Mesendoderm (in vitro differentiated cells): ENCODE results near the gene IMMP2L.

Source experiments
- DNase-seq: peaks from one replicate; pipeline ENCODE4 v3.0.0; 2013
- H2AK5ac ChIP-seq: 2 replicates; pipeline ENCODE4 v1.6.1; 2013; ENCODE audit warnings: low read length, inconsistent platforms
- H2BK120ac ChIP-seq: 2 replicates; pipeline ENCODE4 v1.6.1; 2013; ENCODE audit warnings: low read depth, mild to moderate bottlenecking, low read length, moderate library complexity, mixed read lengths
- H2BK15ac ChIP-seq: replicated peaks from 2 replicates; pipeline ENCODE4 v1.6.1; 2013; ENCODE audit warnings: low read depth, mild to moderate bottlenecking, moderate library complexity
- H2BK5ac ChIP-seq: 2 replicates; pipeline ENCODE4 v1.6.1; 2013; ENCODE audit warnings: low read length, inconsistent platforms
- H3K18ac ChIP-seq: 2 replicates; pipeline ENCODE4 v1.6.1; 2013; ENCODE audit warnings: mild to moderate bottlenecking, low read length, mixed read lengths
- H3K23ac ChIP-seq: one replicate; pipeline ENCODE4 v1.6.1; 2013; ENCODE audit warnings: low read length
- H3K27ac ChIP-seq: 2 replicates; pipeline ENCODE4 v1.5.1; 2013; ENCODE audit warnings: low read depth, mild to moderate bottlenecking, inconsistent platforms, low read length, moderate library complexity
- H3K27me3 ChIP-seq: 2 replicates; pipeline ENCODE4 v1.6.1; 2013; ENCODE audit warnings: low read length, control low read depth, mild to moderate bottlenecking, inconsistent platforms; ENCODE audit not compliant: insufficient read depth, poor library complexity
- H3K36me3 ChIP-seq: 2 replicates; pipeline ENCODE4 v1.6.1; 2013; ENCODE audit warnings: low read length, inconsistent platforms; ENCODE audit not compliant: control insufficient read depth, insufficient read depth
- H3K4ac ChIP-seq: one replicate; pipeline ENCODE4 v1.6.1; 2013; ENCODE audit warnings: low read depth, mild to moderate bottlenecking, low read length, moderate library complexity
- H3K4me1 ChIP-seq: 2 replicates; pipeline ENCODE4 v1.6.1; 2013; ENCODE audit warnings: low read depth, low read length, inconsistent platforms; ENCODE audit not compliant: control insufficient read depth
- H3K4me2 ChIP-seq: 2 replicates; pipeline ENCODE4 v1.6.1; 2013; ENCODE audit warnings: low read length
- H3K4me3 ChIP-seq: 2 replicates; pipeline ENCODE4 v1.5.1; 2013; ENCODE audit warnings: mild to moderate bottlenecking, low read length
- H3K56ac ChIP-seq: one replicate; pipeline ENCODE4 v1.6.1; 2013; ENCODE audit warnings: low read length
- H3K79me1 ChIP-seq: 2 replicates; pipeline ENCODE4 v1.6.1; 2013; ENCODE audit warnings: low read length, inconsistent platforms
- H3K79me2 ChIP-seq: 2 replicates; pipeline ENCODE4 v1.6.1; 2013; ENCODE audit warnings: mild to moderate bottlenecking, low read length; ENCODE audit not compliant: control insufficient read depth, insufficient read depth
- H3K9ac ChIP-seq: 2 replicates; pipeline ENCODE4 v1.6.1; 2013; ENCODE audit warnings: low read length, inconsistent platforms
- H4K5ac ChIP-seq: one replicate; pipeline ENCODE4 v1.6.1; 2013; ENCODE audit warnings: low read length
- H4K8ac ChIP-seq: one replicate; pipeline ENCODE4 v1.6.1; 2013; ENCODE audit warnings: low read depth, mild to moderate bottlenecking, control low read depth, low read length, moderate library complexity
- WGBS: extraction: QIAGEN DNeasy Blood & Tissue Kit; methylation state at CpG from one replicate; pipeline ENCODE4 v1.1.7; 2013; ENCODE audit warnings: low lambda C conversion rate, missing lambda C conversion rate; ENCODE audit not compliant: insufficient coverage; ENCODE audit errors: extremely low coverage; 5-methylcytosine and 5-hydroxymethylcytosine counted together

IMMP2L gene

GRCh38 chr7:111009526-111010040 is 552.7 kb downstream of the IMMP2L start:
- Histone ChIP-seq H2BK120ac (no peak overlapping the region), H3K27me3 (no peaks in the 10 kb centered on the region)
- WGBS, result no CpG with 5 or more reads among the region's 1 CpG

GRCh38 chr7:111006691-111007090 is 555.6 kb downstream of the IMMP2L start:
- Histone ChIP-seq H3K9ac (no peak overlapping the region), H3K79me1 (no peaks in the 10 kb centered on the region), H4K8ac (no peak overlapping the region), H2AK5ac (no peak overlapping the region), H3K4me2 (no peak overlapping the region), H3K56ac (no peak overlapping the region), H4K5ac (no peak overlapping the region), H3K27me3 (no peaks in the 10 kb centered on the region), H2BK5ac (no peak overlapping the region), H3K4me3 (no peak overlapping the region), H3K27ac (no peak overlapping the region), H3K18ac (no peak overlapping the region), H3K4me1 (no peaks in the 10 kb centered on the region), H2BK15ac (no peak overlapping the region), H3K36me3 (no peaks in the 10 kb centered on the region), H2BK120ac (no peak overlapping the region), H3K23ac (no peak overlapping the region), H3K4ac (no peak overlapping the region), H3K79me2 (no peaks in the 10 kb centered on the region)
- no peak for DNase-seq
- WGBS, result no CpG with 5 or more reads among the region's 2 CpGs

More at GRCh38 chr7:111009526-111010040, 552.7 kb downstream of the IMMP2L start:
- Histone ChIP-seq H2BK5ac (no peak overlapping the region), H3K56ac (no peak overlapping the region), H3K18ac (no peak overlapping the region), H3K9ac (no peak overlapping the region), H3K4ac (no peak overlapping the region), H3K36me3 (no peaks in the 10 kb centered on the region), H4K8ac (no peak overlapping the region), H2BK15ac (no peak overlapping the region), H3K79me1 (no peaks in the 10 kb centered on the region), H3K27ac (no peak overlapping the region), H3K79me2 (no peaks in the 10 kb centered on the region), H4K5ac (no peak overlapping the region), H3K23ac (no peak overlapping the region), H3K4me1 (no peaks in the 10 kb centered on the region), H2AK5ac (no peak overlapping the region), H3K4me3 (no peak overlapping the region), H3K4me2 (no peak overlapping the region)
- no peak for DNase-seq

- no peak for DNase-seq
- Histone ChIP-seq H2BK15ac (no peak overlapping the region), H4K5ac (no peak overlapping the region), H3K27ac (no peak overlapping the region), H3K4ac (no peak overlapping the region), H3K4me3 (no peak overlapping the region), H4K8ac (no peak overlapping the region), H3K4me2 (no peak overlapping the region), H2AK5ac (no peak overlapping the region), H3K36me3 (no peaks in the 10 kb centered on the region), H3K9ac (no peak overlapping the region), H2BK120ac (no peak overlapping the region), H3K79me2 (no peaks in the 10 kb centered on the region), H3K4me1 (no peaks in the 10 kb centered on the region), H2BK5ac (no peak overlapping the region), H3K23ac (no peak overlapping the region), H3K27me3 (no peaks in the 10 kb centered on the region), H3K79me1 (no peaks in the 10 kb centered on the region), H3K56ac (no peak overlapping the region), H3K18ac (no peak overlapping the region)
- WGBS, result no CpG with 5 or more reads among the region's 3 CpGs
Observed at GRCh38 chr7:111006040-111006439, 556.3 kb downstream of the IMMP2L start.

- H3K27me3 ChIP-seq, result no peaks in the 10 kb centered on the region
- no peak overlapping the region for H3K9ac ChIP-seq
- WGBS, result no CpG with 5 or more reads among the region's 1 CpG
- no peak overlapping the region for H4K5ac ChIP-seq
- H2BK120ac ChIP-seq, result no peak overlapping the region
- no peaks in the 10 kb centered on the region for H3K79me2 ChIP-seq
- no peak for DNase-seq
- no peak overlapping the region for H3K27ac ChIP-seq
- no peak overlapping the region for H3K4me2 ChIP-seq
- no peak overlapping the region for H3K4ac ChIP-seq
- no peak overlapping the region for H2BK5ac ChIP-seq
- H3K79me1 ChIP-seq, result no peaks in the 10 kb centered on the region
- no peak overlapping the region for H4K8ac ChIP-seq
- H3K4me3 ChIP-seq, result no peak overlapping the region
- H2BK15ac ChIP-seq, result no peak overlapping the region
- H3K18ac ChIP-seq, result no peak overlapping the region
- no peak overlapping the region for H3K56ac ChIP-seq
- no peak overlapping the region for H2AK5ac ChIP-seq
- no peak overlapping the region for H3K23ac ChIP-seq
- H3K36me3 ChIP-seq, result no peaks in the 10 kb centered on the region
- no peaks in the 10 kb centered on the region for H3K4me1 ChIP-seq
Observed at GRCh38 chr7:111005445-111005844, 556.8 kb downstream of the IMMP2L start.

- H3K4me3 ChIP-seq, result no peak overlapping the region
- no CpG with 5 or more reads among the region's 4 CpGs for WGBS
Observed at GRCh38 chr7:111004310-111004901, 557.9 kb downstream of the IMMP2L start.

GRCh38 chr7:111003883-111004282 is 558.4 kb downstream of the IMMP2L start:
- Histone ChIP-seq H2BK120ac (no peak overlapping the region), H3K27ac (no peak overlapping the region), H4K5ac (no peak overlapping the region), H2AK5ac (no peak overlapping the region), H3K79me2 (no peaks in the 10 kb centered on the region), H3K56ac (no peak overlapping the region), H3K4me1 (no peaks in the 10 kb centered on the region), H3K4me3 (no peak overlapping the region), H3K4ac (no peak overlapping the region), H3K79me1 (no peaks in the 10 kb centered on the region), H3K36me3 (no peaks in the 10 kb centered on the region), H4K8ac (no peak overlapping the region), H2BK15ac (no peak overlapping the region), H3K18ac (no peak overlapping the region), H3K27me3 (no peaks in the 10 kb centered on the region), H3K23ac (no peak overlapping the region), H3K4me2 (no peak overlapping the region), H2BK5ac (no peak overlapping the region), H3K9ac (no peak overlapping the region)
- DNase-seq, result no peak

More at GRCh38 chr7:111004310-111004901, 557.9 kb downstream of the IMMP2L start:
- Histone ChIP-seq H2BK5ac (no peak overlapping the region), H3K79me1 (no peaks in the 10 kb centered on the region), H3K27me3 (no peaks in the 10 kb centered on the region), H2AK5ac (no peak overlapping the region), H4K8ac (no peak overlapping the region), H3K4me1 (no peaks in the 10 kb centered on the region), H3K4me2 (no peak overlapping the region), H3K23ac (no peak overlapping the region), H4K5ac (no peak overlapping the region), H3K79me2 (no peaks in the 10 kb centered on the region), H2BK15ac (no peak overlapping the region), H3K9ac (no peak overlapping the region), H3K27ac (no peak overlapping the region), H2BK120ac (no peak overlapping the region), H3K4ac (no peak overlapping the region), H3K18ac (no peak overlapping the region), H3K56ac (no peak overlapping the region), H3K36me3 (no peaks in the 10 kb centered on the region)
- DNase-seq, result no peak
